22Rv1 (cell line): Measurements from ENCODE around the gene INPP5A.

Experiments
- ZFX ChIP-seq: fragments of 450-650 bp; IDR thresholded peaks from 2 replicates; pipeline ENCODE4 v1.6.1; 2017; ENCODE audit warnings: antibody characterized with exemption, borderline replicate concordance
- TF ChIP-seq, protein P1 (sequence below): fragments of 450-650 bp; IDR thresholded peaks from 2 replicates; pipeline ENCODE4 v1.5.1; 2017; ENCODE audit warnings: mild to moderate bottlenecking

DNA sequence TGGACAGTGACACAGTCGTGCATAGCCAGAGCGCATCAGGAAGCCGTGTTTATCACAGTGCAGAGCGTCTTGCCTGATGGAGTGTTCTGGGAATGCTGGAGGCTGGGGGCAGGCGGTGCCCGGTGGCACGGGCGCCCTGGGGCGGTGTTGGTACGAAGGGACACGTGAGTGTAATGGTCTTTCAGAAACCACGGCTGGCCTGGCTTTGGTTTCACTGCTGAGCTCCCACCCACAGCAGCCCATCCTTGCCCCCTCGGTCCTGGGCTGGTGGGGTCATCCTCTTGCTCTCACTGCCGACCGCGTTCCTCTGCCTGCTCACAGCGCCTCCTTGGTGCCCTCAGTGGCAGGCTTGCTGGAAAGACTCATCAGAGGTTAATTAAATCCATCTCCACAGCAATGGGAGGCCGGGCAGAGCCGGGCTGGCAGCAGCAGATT lies 197.8 kb downstream of the INPP5A start:
- TF ChIP-seq, protein P1, sequence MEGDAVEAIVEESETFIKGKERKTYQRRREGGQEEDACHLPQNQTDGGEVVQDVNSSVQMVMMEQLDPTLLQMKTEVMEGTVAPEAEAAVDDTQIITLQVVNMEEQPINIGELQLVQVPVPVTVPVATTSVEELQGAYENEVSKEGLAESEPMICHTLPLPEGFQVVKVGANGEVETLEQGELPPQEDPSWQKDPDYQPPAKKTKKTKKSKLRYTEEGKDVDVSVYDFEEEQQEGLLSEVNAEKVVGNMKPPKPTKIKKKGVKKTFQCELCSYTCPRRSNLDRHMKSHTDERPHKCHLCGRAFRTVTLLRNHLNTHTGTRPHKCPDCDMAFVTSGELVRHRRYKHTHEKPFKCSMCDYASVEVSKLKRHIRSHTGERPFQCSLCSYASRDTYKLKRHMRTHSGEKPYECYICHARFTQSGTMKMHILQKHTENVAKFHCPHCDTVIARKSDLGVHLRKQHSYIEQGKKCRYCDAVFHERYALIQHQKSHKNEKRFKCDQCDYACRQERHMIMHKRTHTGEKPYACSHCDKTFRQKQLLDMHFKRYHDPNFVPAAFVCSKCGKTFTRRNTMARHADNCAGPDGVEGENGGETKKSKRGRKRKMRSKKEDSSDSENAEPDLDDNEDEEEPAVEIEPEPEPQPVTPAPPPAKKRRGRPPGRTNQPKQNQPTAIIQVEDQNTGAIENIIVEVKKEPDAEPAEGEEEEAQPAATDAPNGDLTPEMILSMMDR = no peak
- no peak for TF ChIP-seq ZFX
